Measurements from ENCODE around the gene HOXC6. TPM values are rescaled to one million over a fixed set of nuclear protein-coding genes. Genes with fewer than 3 reads are reported as not detected.

The HOXC6 gene
- total RNA-seq, 4 donors from 2014 or later = 0.23 to 0.42 (median 0.32) TPM; not detected in 1

- H3K27ac ChIP-seq (replicated peaks in 1 of 4) = peak overlapping the region; percentile 77 to 82 (median 79)
- peaks cover 0 to 32% (median 0%) of the 10 kb centered on the region in 4 donors for H3K27me3 ChIP-seq
- H3K4me3 ChIP-seq = peak overlapping the region; percentile 74 to 88 (median 82)
- DNase-seq (ENCODE audit: extremely low spot score) = no peak
- TF ChIP-seq CTCF (IDR thresholded peaks at IDR 0.05) (no peak), POLR2AphosphoS5 (IDR thresholded peaks at IDR 0.05) (no peak), POLR2A (IDR thresholded peaks at IDR 0.05; ENCODE audit: low read depth) (no peak), EP300 (IDR thresholded peaks at IDR 0.05) (no peak)
- intact Hi-C loops (cut with DNase I) = no loop called here
- peaks cover 13 to 55% (median 44%) of the 10 kb centered on the region in 4 donors for H3K4me1 ChIP-seq
- H3K9me3 ChIP-seq = no peaks in the 10 kb centered on the region
- WGBS = 7% methylated on average over 20 of the region's 22 CpGs
- no peaks in the 10 kb centered on the region for H3K36me3 ChIP-seq
These were observed 24.9 kb downstream of the HOXC6 start for GRCh38 chr12:54053003-54053750.

GRCh38 chr12:54053751-54054741, 25.8 kb downstream of the HOXC6 start, which contains the start of gene HOXC4:
HOXC4 (plus strand) TSS chr12:54053835; CDS start chr12:54053923, 88 bp downstream.
- peak within 1 kb of the TSS; percentile 77 to 82 (median 79) for H3K27ac ChIP-seq (replicated peaks in 1 of 4)
- no peak for DNase-seq (ENCODE audit: extremely low spot score)
- no peaks in the 10 kb centered on the region for H3K36me3 ChIP-seq
- intact Hi-C loops (cut with DNase I) = no loop called here
- H3K27me3 ChIP-seq = peaks cover 0 to 27% (median 0%) of the 10 kb centered on the region in 4 donors
- peak within 1 kb of the TSS; percentile 74 to 88 (median 82) for H3K4me3 ChIP-seq
- WGBS = 3% methylated on average over 40 of the region's 52 CpGs
- no peaks in the 10 kb centered on the region for H3K9me3 ChIP-seq
- peaks cover 13 to 55% (median 44%) of the 10 kb centered on the region in 4 donors for H3K4me1 ChIP-seq
- TF ChIP-seq POLR2AphosphoS5 (IDR thresholded peaks at IDR 0.05) = no peak
- no peak for TF ChIP-seq POLR2A (IDR thresholded peaks at IDR 0.05; ENCODE audit: low read depth)
- no peak for TF ChIP-seq EP300 (IDR thresholded peaks at IDR 0.05)
- no peak for TF ChIP-seq CTCF (IDR thresholded peaks at IDR 0.05)

GRCh38 chr12:54054742-54055194, 26.5 kb downstream of the HOXC6 start:
- DNase-seq (ENCODE audit: extremely low spot score) = no peak
- peak overlapping the region; percentile 74 to 88 (median 82) for H3K4me3 ChIP-seq
- intact Hi-C loops (cut with DNase I) = loop anchor here (5.0 kb wide), 1 partner anchor 83 kb away; no protein-coding TSS in a partner anchor
- 14% methylated on average over 24 of the region's 24 CpGs for WGBS
- H3K27ac ChIP-seq (replicated peaks in 1 of 4) = peak overlapping the region in 3 of 4 donors; percentile 79 to 82 (median 79)
- peaks cover 13 to 55% (median 44%) of the 10 kb centered on the region in 4 donors for H3K4me1 ChIP-seq
- H3K9me3 ChIP-seq = no peaks in the 10 kb centered on the region
- H3K36me3 ChIP-seq = no peaks in the 10 kb centered on the region
- peaks cover 0 to 27% (median 0%) of the 10 kb centered on the region in 4 donors for H3K27me3 ChIP-seq
- no peak for TF ChIP-seq POLR2AphosphoS5 (IDR thresholded peaks at IDR 0.05)
- TF ChIP-seq CTCF (IDR thresholded peaks at IDR 0.05) = no peak
- TF ChIP-seq POLR2A (IDR thresholded peaks at IDR 0.05; ENCODE audit: low read depth) = no peak
- TF ChIP-seq EP300 (IDR thresholded peaks at IDR 0.05) = no peak

- H3K9me3 ChIP-seq = no peaks in the 10 kb centered on the region
- intact Hi-C loops (cut with DNase I) = loop anchor here (5.0 kb wide), 1 partner anchor 82 kb away; no protein-coding TSS in a partner anchor
- no peaks in the 10 kb centered on the region for H3K36me3 ChIP-seq
- TF ChIP-seq POLR2AphosphoS5 (IDR thresholded peaks at IDR 0.05) (no peak), POLR2A (IDR thresholded peaks at IDR 0.05; ENCODE audit: low read depth) (no peak), CTCF (IDR thresholded peaks at IDR 0.05) (no peak), EP300 (IDR thresholded peaks at IDR 0.05) (no peak)
- H3K4me3 ChIP-seq = peak overlapping the region in 3 of 4 donors; percentile 74 to 85 (median 79)
- H3K27ac ChIP-seq (replicated peaks in 1 of 4) = peak overlapping the region in 1 of 4 donors; percentile 79
- peaks cover 0 to 27% (median 0%) of the 10 kb centered on the region in 4 donors for H3K27me3 ChIP-seq
- WGBS = 38% methylated on average over 2 of the region's 2 CpGs
- peaks cover 13 to 55% (median 41%) of the 10 kb centered on the region in 4 donors for H3K4me1 ChIP-seq
- no peak for DNase-seq (ENCODE audit: extremely low spot score)
These were observed 27.3 kb downstream of the HOXC6 start for GRCh38 chr12:54055552-54055951.

Measured in esophagus muscularis mucosa (tissue), 4 donors.